AG20443 (cell line): ENCODE results near the gene NAV2.
A peak's percentile ranks its signal among the peaks of the same experiment; 100 is the strongest.

Source experiments
- DNase-seq: peaks from one replicate; pipeline ENCODE4 v3.0.0; 2012; ENCODE audit warnings: low spot score, mixed read lengths

NAV2 gene

GRCh38 chr11:19829109-19829837 is 116.6 kb downstream of the NAV2 start:
- no peak for DNase-seq

- DNase-seq = no peak
These were observed 119.6 kb downstream of the NAV2 start for GRCh38 chr11:19832086-19832750.

GRCh38 chr11:19832901-19833300 is 120.3 kb downstream of the NAV2 start:
- DNase-seq = no peak

GRCh38 chr11:19834771-19835170 is 122.1 kb downstream of the NAV2 start:
- no peak for DNase-seq

- no peak for DNase-seq
These were observed 124.0 kb downstream of the NAV2 start for GRCh38 chr11:19836666-19837065.

- no peak for DNase-seq
These were observed 126.5 kb downstream of the NAV2 start for GRCh38 chr11:19838994-19839768.

- no peak for DNase-seq
These were observed 128.3 kb downstream of the NAV2 start for GRCh38 chr11:19840961-19841360.

GRCh38 chr11:19842505-19842904 is 129.9 kb downstream of the NAV2 start:
- DNase-seq = peak; percentile 76

GRCh38 chr11:19843079-19843478 is 130.4 kb downstream of the NAV2 start:
- no peak for DNase-seq

GRCh38 chr11:19844012-19844411 is 131.4 kb downstream of the NAV2 start:
- DNase-seq = no peak

- no peak for DNase-seq
These were observed 132.2 kb downstream of the NAV2 start for GRCh38 chr11:19844806-19845205.

- no peak for DNase-seq
These were observed 133.0 kb downstream of the NAV2 start for GRCh38 chr11:19845626-19846025.

GRCh38 chr11:19846654-19847305 is 134.1 kb downstream of the NAV2 start:
- peak; percentile 23 for DNase-seq

- DNase-seq = no peak
These were observed 135.6 kb downstream of the NAV2 start for GRCh38 chr11:19848219-19848618.

GRCh38 chr11:19849107-19849789 is 136.6 kb downstream of the NAV2 start:
- peak; percentile 41 for DNase-seq

GRCh38 chr11:19849947-19850593 is 137.4 kb downstream of the NAV2 start:
- DNase-seq = no peak

- no peak for DNase-seq
These were observed 139.7 kb downstream of the NAV2 start for GRCh38 chr11:19852288-19852687.

GRCh38 chr11:19853016-19853415 is 140.4 kb downstream of the NAV2 start:
- peak; percentile 68 for DNase-seq

- DNase-seq = no peak
These were observed 141.3 kb downstream of the NAV2 start for GRCh38 chr11:19853920-19854319.

- DNase-seq = no peak
These were observed 148.5 kb downstream of the NAV2 start for GRCh38 chr11:19861171-19861570.

- DNase-seq = no peak
These were observed 149.5 kb downstream of the NAV2 start for GRCh38 chr11:19862091-19862490.
